Small intestine (tissue), 7 donors: ENCODE data around the gene SPRYD3. TPM values are rescaled to one million over a fixed set of nuclear protein-coding genes. Genes with fewer than 3 reads are reported as not detected.

Source experiments
- DNase-seq, 2 donors: peaks; one replicate each; pipeline versions ENCODE4 v3.0.0 to v3.0.0-alpha.2; 2013
- FAIRE-seq: peaks from 2 replicates; lab custom pipeline; 2012; peaks lifted over from hg19 to GRCh38; lab: Jason Lieb, UNC
- H3K27ac ChIP-seq, 3 donors: one replicate each; pipeline ENCODE4 v1.5.1; 2013; ENCODE audit warnings: low read length in 2 of 3, mild to moderate bottlenecking in 2 of 3, control low read depth in 1 of 3, inconsistent platforms in 1 of 3, low read depth in 1 of 3, moderate library complexity in 1 of 3
- H3K27me3 ChIP-seq, 3 donors: one replicate each; pipeline ENCODE4 v1.6.1; 2013; ENCODE audit warnings: low read length in 3 of 3, inconsistent platforms in 1 of 3; ENCODE audit not compliant: control insufficient read depth in 3 of 3, insufficient read depth in 3 of 3
- H3K36me3 ChIP-seq, 3 donors: one replicate each; pipeline ENCODE4 v1.6.1; 2013; ENCODE audit warnings: low read length in 3 of 3, inconsistent platforms in 1 of 3, low read depth in 1 of 3, mild to moderate bottlenecking in 1 of 3, moderate library complexity in 1 of 3; ENCODE audit not compliant: control insufficient read depth in 3 of 3, insufficient read depth in 2 of 3
- H3K4me1 ChIP-seq, 3 donors: one replicate each; pipeline ENCODE4 v1.6.1; 2013; ENCODE audit warnings: low read length in 2 of 3, inconsistent platforms in 1 of 3, low read depth in 1 of 3, mild to moderate bottlenecking in 1 of 3, moderate library complexity in 1 of 3; ENCODE audit not compliant: control insufficient read depth in 3 of 3, insufficient read depth in 2 of 3
- H3K4me3 ChIP-seq, 3 donors: one replicate each; pipeline ENCODE4 v1.5.1; 2013; ENCODE audit warnings: low read length in 3 of 3, control low read depth in 1 of 3, inconsistent platforms in 1 of 3, low read depth in 1 of 3, mild to moderate bottlenecking in 1 of 3, moderate library complexity in 1 of 3
- H3K9me3 ChIP-seq, 2 donors: one replicate each; pipeline ENCODE4 v1.6.1; 2013; ENCODE audit warnings: low read depth in 1 of 2, low read length in 1 of 2; ENCODE audit not compliant: control insufficient read depth in 2 of 2, insufficient read depth in 1 of 2
- WGBS, 3 donors: extraction: QIAGEN DNeasy Blood & Tissue Kit; methylation state at CpG; one replicate each; pipeline ENCODE4 v1.1.7; 2013; 5-methylcytosine and 5-hydroxymethylcytosine counted together
- polyA plus RNA-seq, 4 donors: library from polyadenylated mRNA; stranded (reverse) in 3 of 4; unstranded in 1 of 4; fragments of 200-250 nt in 3 of 4; fragments of 120-200 nt in 1 of 4; gene quantifications; one replicate each; pipeline versions ENCODE4 v1.2.1 to v1.2.3, GENCODE V29; 2013
- donor health status: healthy with polysubstance abuse.
- donor health status: control.
- donor health status: control.
- donor health status: Bipolar disorder and iron deficiency.
- donor health status: healthy.

SPRYD3 gene
- polyA plus RNA-seq, 4 donors, result 19.7 to 37.6 (median 22.9) TPM

- no peak for FAIRE-seq
- Histone ChIP-seq H3K27ac (no peak overlapping the region), H3K27me3 (no peaks in the 10 kb centered on the region), H3K36me3 (peaks cover 20 to 57% (median 27%) of the 10 kb centered on the region in 3 donors), H3K4me1 (no peaks in the 10 kb centered on the region), H3K4me3 (no peak overlapping the region), H3K9me3 (no peaks in the 10 kb centered on the region)
- DNase-seq, result no peak
- WGBS, 3 donors, result 80 to 83% (median 81%) methylated on average over 3 of the region's 3 CpGs
These were observed 53.9 kb downstream of the SPRYD3 start for GRCh38 chr12:53025250-53025649.

DNA sequence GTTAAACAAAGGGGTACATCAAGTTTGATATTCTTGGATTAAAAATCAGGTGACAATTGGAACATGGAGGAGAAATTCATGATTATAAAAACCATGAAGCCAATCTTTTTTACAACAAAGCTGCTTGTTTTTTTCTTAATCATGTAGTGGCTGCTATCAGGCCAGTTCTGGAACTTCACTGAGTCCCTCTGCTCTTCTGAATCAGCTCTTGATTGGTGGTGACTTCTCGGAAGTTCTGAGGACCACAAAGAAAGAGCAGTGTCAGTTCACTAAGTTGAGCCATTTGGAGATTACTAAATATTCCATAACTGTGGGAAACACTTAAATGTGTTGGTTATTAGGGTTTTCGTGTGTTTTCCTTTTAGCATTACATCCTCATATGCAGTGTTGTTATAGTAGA, 64.5 kb downstream of the SPRYD3 start:
- no peak overlapping the region for H3K27ac ChIP-seq
- FAIRE-seq, result no peak
- 74 to 84% (median 75%) methylated on average over 2 of the region's 2 CpGs for WGBS, 3 donors
- H3K4me3 ChIP-seq, result no peak overlapping the region
- peaks cover 10 to 38% (median 15%) of the 10 kb centered on the region in 3 donors for H3K36me3 ChIP-seq
- H3K9me3 ChIP-seq, result no peaks in the 10 kb centered on the region
- DNase-seq, result no peak
- no peaks in the 10 kb centered on the region for H3K27me3 ChIP-seq
- peaks cover 3 to 14% (median 7%) of the 10 kb centered on the region in 3 donors for H3K4me1 ChIP-seq

Other genes with a start within 250 kb of the SPRYD3 start
- under 1 TPM in 1 of 4 donors, not detected in 3; 0.31 TPM for gene KRT79, start 245.1 kb downstream of the SPRYD3 start, polyA plus RNA-seq
- 1 to 10 TPM in 1 of 4 donors, under 1 TPM in 2, not detected in 1; 0.30 to 1.8 (median 0.54) TPM for gene KRT78, start 230.4 kb downstream of the SPRYD3 start, polyA plus RNA-seq
- gene KRT8, start 174.3 kb downstream of the SPRYD3 start, polyA plus RNA-seq, result 1,000 to 10,000 TPM; 1,795 to 3,002 (median 2,423) TPM
- 1,000 to 10,000 TPM in 1 of 4 donors, 100 to 1,000 TPM in 3; 484 to 1,243 (median 612) TPM for gene KRT18, start 130.3 kb downstream of the SPRYD3 start, polyA plus RNA-seq
- 100 to 1,000 TPM; 160 to 422 (median 206) TPM for gene EIF4B, start 72.9 kb downstream of the SPRYD3 start, polyA plus RNA-seq
- gene TNS2, start 29.3 kb downstream of the SPRYD3 start, polyA plus RNA-seq, result 10 to 100 TPM in 3 of 4 donors, 1 to 10 TPM in 1; 5.8 to 52.9 (median 25.0) TPM
- gene IGFBP6, start 18.3 kb upstream of the SPRYD3 start, polyA plus RNA-seq, result 100 to 1,000 TPM in 1 of 4 donors, 1 to 10 TPM in 3; 3.4 to 135 (median 7.1) TPM
- 100 to 1,000 TPM in 1 of 4 donors, 10 to 100 TPM in 2, 1 to 10 TPM in 1; 4.2 to 141 (median 85.7) TPM for gene SOAT2, start 24.1 kb upstream of the SPRYD3 start, polyA plus RNA-seq
- 10 to 100 TPM in 1 of 4 donors, 1 to 10 TPM in 3; 2.9 to 23.4 (median 7.1) TPM for gene ZNF740, start 101.3 kb upstream of the SPRYD3 start, polyA plus RNA-seq
- 10 to 100 TPM; 12.9 to 56.4 (median 34.4) TPM for gene CSAD, start 101.5 kb upstream of the SPRYD3 start, polyA plus RNA-seq
- 1 to 10 TPM; 1.8 to 9.2 (median 5.0) TPM for gene ITGB7, start 127.9 kb upstream of the SPRYD3 start, polyA plus RNA-seq
- gene RARG, start 152.8 kb upstream of the SPRYD3 start, polyA plus RNA-seq, result 1 to 10 TPM in 2 of 4 donors, under 1 TPM in 1, not detected in 1; 0.54 to 8.0 (median 7.1) TPM
- 10 to 100 TPM in 3 of 4 donors, 1 to 10 TPM in 1; 8.0 to 48.9 (median 25.5) TPM for gene ESPL1, start 188.9 kb upstream of the SPRYD3 start, polyA plus RNA-seq
- gene PFDN5, start 216.2 kb upstream of the SPRYD3 start, polyA plus RNA-seq, result 1,000 to 10,000 TPM in 1 of 4 donors, 100 to 1,000 TPM in 3; 620 to 1,223 (median 795) TPM
- gene MYG1, start 220.3 kb upstream of the SPRYD3 start, polyA plus RNA-seq, result 10 to 100 TPM; 42.4 to 87.0 (median 66.9) TPM
- 10 to 100 TPM; 20.0 to 54.0 (median 33.7) TPM for gene AAAS, start 242.2 kb upstream of the SPRYD3 start, polyA plus RNA-seq